NK-92 treated with Interleukin-12 subunit alpha and Interleukin-12 subunit beta, amount 100 ng/mL, for 24 hours (cell line): ENCODE results near the gene ZNF581.

ENCODE experiments used
- DNase-seq: peaks from one replicate; lab custom pipeline; 2025; lab: John Stamatoyannopoulos, UW

ZNF581 gene

DNA sequence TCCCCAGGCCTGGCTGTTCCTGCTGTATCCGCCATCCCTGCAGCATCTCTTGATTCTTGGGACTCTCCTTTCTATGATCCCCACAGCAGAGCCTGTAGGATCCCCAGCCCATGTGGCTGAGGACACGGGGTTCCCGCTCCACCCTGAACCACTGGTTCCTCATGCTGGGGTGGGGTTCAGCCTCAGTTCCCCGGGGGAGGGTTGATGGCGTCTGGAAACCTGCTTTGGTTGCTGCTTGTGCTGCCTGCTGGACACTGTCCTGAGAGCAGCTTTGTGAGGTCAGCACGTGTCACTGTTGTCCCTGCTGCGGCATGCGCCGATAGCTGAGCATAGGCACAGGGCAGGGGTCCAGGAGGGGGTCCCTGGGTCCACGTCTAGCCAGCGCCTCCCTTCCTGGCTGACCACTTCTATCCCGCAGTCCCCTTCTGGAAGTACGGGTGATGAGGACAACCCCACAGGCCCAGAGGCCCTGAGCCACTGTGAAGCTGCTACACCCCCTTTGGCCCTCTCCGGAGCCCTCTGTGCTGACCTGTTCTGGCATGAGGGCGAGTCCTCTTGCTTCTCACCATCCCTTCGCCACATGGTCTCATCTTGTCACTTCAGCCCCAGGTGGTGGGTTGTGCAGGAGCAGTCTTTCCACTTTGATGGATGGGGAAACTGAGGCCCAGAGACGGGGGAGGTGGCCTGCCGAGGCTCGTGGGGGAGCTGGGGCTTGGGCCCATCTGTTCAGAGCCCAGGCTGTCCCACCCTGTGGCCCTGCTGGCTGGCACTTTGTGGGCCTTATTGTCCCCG, 37.1 kb downstream of the ZNF581 start:
- DNase-seq: no peak

DNA sequence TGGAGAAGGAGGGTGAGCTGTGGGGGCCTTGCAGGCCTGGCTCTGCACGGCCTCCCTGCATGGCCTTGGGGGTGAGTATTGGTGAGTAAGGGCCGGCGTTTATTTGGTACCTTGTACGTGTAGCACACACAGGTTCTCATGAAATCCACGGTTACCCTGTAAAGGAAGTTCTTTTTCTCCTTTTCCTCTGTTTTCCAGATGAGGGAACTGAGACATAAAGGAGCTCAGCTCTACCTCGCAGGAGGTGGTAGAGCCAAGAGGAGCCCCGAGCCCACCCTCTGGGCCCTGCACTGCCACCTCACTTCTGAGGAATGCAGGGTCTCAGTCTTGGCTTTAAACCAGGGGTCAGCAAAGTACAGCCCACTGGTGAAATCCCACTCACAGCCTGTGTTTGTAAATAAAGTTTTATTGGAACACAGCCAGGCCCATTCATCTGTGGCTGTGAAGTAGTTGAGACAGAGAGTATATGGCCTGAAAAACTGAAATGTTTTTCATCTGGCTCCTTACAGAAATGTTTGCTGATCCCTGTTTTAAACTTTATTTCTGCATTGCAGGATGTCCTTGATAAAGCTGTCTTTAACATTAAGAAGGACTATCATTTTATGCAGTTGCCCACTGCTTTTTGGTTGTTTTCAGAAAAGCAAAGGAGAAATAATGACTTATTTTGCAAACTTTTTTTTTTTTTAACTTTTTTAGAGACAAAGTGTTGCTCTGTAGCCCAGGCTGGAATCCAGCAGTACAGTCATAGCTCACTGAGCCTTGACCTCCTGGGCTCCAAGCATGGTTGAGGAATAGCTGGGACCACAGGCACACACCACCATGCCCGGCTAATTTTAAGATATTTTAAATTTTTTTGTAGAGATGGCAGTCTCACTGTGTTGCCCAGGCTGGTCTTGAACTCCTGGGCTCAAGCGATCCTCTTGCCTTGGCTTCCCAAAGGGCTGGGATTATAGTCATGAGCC, 38.0 kb downstream of the ZNF581 start:
- DNase-seq: no peak

DNA sequence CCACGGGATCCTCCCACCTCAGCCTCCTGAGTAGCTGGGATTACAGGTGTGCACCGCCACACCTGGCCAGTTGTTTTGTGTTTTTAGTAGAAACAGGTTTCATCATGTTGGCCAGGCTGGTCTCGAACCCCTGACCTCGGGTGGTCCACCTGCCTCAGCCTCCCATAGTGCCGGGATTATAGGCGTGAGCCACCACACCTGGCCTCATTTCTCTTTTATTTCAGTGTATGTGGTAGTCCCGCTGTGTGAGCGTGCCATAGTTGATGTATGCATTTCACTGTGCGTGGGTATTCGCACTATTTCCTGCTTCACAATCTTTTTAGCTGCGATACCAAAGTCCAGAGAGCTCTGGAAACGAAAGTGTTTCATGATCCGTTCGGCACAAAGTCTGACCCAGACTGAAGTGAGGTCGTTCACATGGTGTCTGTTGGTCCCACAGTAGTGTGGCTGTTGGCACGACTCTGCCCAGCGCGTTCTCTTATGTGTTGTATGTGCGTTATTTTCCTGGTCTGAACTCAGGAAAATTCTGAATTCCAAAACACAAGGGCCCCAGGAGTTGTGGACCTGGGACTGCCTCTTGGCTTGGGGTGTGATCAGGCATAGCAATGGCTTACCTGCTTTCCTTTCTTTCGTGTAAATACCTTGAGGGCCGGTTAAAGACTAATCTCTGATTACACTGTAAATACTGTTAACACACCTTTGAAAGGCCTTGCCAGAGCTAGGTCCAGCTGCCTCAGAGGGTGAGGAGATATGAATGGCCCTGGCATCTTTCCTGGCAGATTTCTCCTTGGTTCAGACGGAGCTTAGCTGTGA, 40.2 kb downstream of the ZNF581 start:
- no peak for DNase-seq

DNA sequence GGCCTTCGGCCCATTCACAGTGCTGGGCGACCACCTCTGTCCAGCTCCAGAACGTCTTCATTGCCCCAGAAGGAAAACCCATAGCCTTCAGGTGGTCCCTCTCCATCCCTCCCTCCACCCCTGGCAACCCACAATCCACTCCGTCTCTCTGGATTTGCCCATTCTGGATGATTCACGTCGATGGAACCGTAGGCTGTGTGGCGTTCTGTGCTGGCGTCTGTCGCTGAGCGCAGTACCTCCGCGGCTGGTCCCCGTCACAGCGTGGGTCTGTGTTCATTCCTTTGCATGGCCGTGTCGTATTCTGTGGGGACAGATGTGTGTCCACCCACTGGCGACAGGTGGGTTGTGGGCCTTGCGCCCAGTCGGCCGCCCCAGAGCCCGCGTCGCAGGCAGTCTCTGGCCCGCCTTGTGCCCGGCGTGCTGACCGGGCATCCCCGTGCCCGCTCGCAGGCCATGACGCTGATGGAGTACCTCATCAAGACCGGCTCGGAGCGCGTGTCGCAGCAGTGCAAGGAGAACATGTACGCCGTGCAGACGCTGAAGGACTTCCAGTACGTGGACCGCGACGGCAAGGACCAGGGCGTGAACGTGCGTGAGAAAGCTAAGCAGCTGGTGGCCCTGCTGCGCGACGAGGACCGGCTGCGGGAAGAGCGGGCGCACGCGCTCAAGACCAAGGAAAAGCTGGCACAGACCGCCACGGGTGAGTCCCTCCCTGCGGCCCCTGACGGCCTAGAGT, 41.7 kb downstream of the ZNF581 start:
- DNase-seq: no peak

DNA sequence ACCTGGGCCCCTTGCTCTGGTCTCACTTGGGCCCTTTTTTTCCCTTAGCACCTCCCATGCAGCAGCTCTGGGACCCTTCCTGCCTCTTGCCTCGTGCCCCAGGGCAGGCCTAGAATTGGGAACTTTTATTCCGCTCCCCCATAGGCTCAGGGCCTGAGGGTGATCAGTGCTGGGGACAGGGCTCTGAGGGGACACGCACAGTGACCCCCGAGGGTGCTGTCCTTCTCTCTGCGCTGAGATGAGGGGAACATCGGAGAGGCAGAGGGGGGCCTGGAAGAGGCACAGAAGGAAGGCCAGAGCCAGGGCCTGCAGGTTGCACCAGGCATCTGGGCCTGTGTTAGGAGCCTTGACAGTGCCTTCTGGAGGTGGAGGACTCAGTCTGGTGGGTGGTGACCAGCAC, 42.3 kb downstream of the ZNF581 start:
- DNase-seq: no peak

DNA sequence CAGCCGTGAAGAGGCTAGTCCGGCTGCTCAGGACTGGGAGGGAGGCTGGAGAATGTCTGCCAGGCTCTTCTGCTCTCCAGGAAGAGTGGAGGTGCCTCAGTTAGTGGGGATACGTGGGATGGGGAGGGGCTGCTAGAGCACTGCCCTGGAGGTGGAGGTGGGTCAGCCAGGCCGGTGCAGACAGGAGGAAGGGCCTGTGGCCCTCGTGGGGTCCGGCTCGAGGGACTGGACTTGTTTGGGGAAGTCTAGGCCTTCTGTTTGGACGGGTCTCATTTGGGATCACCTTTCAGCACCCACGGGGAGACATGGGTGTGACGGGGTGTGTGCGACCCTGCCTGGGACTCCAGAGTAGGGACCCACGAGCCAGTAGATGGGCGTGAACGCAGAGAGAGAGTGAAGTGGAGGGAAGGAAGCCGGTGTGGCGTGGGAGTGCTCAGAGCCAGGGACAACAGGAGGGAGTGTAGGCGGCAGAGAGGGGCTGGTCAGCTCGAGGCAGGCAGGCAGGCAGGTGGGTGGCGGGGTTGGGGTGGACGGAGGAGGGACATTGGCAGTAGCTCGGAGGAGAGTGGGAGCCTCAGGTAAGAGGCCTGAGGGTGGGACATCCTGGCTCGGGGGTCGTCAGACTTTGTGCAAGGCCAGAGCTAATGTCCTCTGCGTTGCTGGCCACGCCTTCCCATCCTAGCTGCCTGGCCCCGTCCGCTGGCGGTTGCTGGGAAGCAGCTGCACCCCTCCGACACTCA, 43.0 kb downstream of the ZNF581 start:
- DNase-seq: no peak

DNA sequence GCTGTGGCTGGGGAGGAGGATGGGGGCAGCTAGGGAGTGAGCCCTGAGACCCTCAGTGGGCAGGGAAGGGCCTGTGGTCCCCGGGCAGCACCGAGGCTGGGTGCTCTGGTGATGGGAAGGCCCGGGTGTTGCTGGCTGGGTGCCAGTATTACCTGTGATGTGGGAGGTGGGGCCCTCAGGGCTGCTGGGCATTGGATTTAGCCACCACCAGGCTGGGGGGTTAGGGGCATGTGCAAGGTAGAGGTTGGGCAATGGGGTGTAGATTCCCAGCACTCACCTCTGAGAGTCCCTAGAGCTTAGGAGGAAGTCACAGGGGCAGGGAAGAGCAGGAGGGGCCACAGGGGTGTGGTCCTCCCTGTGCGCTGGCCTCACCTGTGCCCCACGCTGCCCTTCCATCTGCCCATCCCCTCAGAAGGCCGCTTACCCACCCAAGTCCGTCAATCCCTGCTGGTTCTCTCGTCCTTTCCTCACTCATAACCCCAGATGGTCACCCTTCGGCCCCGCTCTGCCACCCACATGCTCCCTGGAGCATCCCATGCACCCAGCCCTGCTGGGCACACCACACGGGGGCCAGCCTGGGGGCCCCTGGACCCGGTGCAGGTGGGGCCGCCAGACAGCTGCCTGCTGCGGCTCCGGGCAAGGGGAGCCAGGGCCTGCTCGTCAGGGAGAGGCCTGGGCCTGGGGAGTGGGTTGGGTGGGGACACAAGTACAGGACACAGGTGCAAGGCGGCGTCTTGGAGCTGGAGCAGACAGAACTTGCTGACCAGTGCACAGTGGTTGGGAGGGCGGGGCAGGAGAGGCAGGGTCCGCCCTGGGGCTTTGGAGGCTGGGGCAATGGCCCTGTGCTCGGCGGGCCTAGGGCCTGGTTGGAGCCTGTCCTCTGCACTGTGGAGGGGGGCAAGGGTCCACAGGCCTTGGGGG, 44.1 kb downstream of the ZNF581 start:
- no peak for DNase-seq

DNA sequence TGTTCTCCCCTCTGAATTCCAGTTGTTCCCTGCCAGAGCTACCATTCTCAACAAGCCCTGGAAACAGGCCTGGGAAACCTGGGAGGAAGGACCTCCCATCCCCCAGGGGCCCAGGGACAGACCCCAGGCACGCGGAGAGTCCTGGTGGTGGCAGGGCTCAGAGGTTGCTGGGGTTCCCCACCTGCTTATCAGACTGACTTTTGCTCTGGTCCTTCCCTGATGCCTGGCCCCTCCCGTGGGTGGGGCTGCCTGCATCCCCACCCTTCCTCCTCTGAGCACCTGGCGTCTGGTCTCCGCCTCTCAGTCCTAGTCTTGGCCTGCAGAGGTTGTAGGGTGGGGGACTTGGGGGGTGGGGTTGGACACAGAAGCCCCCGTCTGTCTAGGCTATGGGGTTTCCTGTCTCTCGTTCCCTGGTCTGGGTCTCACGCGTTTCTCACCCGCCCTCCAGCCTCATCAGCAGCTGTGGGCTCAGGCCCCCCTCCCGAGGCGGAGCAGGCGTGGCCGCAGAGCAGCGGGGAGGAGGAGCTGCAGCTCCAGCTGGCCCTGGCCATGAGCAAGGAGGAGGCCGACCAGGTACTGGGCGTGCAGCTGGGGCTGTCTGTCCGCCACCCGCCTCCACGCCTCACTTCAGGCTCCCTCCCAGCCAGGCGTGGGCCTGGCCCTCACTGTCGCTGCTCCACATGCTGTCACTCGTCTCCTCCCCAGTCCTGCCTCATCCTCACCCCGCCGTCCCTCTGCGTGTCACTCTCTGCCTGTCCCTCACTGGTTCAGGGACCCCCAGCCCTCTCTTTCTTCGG, 45.2 kb downstream of the ZNF581 start:
- DNase-seq: no peak

DNA sequence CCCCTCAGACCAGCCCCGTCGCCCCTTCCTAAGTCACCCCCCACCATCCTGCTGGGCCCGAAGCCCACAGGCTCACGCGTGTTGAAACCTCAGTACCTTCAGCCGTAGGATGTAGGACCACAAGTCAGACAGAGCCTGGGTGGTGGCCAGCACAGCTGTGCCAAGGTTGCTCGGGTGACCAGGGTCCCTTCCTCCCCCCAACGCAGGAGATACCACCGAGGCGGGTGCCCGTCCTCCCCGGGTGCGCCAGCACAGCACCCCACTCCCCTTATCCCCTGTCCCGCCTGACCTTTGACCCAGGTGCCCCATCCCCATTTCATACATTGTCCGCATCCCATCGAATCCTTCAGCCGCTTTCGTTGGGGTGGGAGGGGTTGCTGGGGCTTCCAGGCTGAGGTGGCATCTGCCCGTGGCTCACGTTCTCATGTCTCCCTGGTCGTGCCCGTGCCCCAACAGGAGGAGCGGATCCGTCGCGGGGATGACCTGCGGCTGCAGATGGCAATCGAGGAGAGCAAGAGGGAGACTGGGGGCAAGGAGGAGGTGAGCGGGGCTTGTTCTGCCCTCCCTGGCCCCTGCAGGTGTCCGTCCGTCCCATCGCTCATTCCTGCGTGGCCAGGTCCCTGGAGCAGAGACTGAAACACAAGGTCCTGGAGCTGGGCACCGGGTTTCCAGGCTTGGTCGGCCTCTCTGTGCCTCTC, 46.1 kb downstream of the ZNF581 start:
- DNase-seq: no peak

DNA sequence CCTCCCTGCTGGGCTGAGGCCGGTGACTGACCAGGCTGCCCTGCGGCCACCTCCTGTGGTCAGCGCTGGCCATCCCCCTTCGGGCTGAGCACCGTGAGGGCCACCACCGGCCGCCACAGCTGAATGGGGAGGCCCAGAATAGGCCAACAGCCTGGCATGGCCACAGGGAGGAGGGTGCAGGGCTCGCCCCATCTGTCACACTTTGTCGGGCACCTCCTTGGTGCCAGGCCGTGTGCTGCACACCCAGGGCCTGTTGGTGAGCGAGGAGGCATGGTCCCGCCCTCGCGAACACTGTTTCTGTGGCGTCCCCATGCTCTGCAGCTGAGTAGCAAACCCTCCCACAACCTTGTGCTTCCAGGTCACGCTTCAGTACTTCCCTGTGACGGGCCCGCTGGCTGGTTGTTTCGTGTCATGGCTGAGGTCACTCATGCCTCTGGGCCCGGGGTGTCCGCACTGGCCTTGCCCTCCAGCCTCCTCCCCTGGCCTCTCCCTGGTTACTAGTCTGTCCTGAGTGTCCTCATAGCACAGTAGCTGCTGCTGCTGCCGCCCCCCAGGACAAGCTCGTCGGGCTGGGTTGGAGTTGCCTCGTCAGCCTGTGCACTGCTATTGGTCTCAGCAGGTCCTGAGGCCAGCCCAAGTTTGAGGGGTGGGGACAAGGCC, 46.8 kb downstream of the ZNF581 start:
- DNase-seq: no peak

DNA sequence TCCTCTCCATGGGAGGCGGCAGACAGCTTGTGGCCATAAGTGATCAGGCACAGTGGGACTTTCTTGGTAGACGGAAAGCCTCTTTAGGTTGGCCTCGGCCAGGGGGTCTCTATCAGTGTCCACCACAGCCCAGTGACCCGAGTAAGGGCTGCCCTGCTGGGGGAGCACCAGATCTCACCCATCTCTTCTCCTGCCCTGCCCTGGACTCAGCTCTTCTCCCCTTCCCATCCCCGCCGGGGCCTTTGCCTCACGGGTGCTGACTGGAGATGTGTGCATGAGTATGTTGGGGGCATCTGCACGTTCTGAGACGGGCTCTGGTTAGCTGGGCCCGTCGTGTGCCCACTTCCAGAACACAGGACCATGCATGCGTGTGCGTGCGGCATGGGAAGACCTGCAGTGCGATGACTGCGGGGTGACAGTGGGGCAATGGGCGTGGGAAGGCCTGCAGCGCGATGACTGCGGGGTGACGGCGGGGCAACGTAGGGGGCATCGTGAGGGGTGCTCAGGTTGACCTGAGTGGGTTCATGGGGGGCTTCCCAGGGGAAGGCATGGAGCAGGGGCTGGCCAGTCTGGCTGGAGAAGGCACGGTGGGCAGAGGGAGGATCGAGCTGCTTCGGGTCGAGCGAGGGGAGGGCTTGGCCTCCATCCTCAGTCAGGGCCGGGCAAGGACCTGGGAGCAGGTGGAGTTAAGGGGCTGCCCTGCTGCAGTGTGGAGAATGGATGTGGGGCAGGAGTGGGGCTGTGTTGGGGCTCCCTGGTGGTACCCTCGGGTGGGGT, 47.5 kb downstream of the ZNF581 start:
- DNase-seq: no peak

DNA sequence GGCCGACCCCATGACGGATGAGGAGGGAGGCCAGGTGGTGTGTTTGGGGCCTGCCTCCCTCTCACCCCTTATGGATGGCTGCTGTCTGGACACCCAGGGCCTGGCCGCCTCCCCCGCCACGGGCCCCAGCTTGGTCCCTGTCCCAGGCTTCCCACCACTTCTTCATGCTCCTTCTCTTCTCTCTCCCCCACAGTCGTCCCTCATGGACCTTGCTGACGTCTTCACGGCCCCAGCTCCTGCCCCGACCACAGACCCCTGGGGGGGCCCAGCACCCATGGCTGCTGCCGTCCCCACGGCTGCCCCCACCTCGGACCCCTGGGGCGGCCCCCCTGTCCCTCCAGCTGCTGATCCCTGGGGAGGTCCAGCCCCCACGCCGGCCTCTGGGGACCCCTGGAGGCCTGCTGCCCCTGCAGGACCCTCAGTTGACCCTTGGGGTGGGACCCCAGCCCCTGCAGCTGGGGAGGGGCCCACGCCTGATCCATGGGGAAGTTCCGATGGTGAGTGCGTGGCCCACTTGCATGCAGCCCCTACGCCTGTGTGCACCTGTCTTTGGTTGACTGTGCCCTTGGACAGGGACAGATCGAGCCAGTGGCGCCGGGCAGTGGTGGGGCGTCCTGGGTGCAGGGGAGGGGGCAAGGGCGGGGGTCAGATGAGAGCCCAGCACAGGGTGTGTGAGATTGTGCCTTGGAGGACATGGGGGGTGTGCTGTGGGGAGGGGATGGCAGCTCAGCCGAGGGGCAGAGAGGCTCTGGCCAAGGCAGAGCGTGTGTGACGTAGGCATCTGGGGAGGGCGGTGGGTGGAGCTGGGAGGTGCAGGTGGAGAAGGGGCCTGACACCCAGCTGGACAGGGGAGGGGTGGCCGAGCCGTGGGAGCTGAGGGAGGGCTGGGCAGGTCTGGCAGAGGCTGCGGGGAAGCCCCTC, 48.4 kb downstream of the ZNF581 start:
- DNase-seq: no peak

DNA sequence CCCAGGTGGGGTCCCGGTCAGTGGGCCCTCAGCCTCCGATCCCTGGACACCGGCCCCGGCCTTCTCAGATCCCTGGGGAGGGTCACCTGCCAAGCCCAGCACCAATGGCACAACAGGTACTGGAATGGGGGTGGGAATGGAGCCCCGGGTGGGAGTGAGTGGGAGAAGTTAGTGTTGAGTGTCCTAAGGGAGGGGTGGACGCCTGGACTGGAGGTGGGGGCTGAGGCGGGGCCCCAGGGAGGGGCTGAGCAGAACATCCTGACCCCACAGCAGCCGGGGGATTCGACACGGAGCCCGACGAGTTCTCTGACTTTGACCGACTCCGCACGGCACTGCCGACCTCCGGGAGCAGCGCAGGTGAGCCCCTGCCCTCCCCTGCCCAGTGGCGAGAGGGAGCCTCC, 49.2 kb downstream of the ZNF581 start:
- DNase-seq: no peak

DNA sequence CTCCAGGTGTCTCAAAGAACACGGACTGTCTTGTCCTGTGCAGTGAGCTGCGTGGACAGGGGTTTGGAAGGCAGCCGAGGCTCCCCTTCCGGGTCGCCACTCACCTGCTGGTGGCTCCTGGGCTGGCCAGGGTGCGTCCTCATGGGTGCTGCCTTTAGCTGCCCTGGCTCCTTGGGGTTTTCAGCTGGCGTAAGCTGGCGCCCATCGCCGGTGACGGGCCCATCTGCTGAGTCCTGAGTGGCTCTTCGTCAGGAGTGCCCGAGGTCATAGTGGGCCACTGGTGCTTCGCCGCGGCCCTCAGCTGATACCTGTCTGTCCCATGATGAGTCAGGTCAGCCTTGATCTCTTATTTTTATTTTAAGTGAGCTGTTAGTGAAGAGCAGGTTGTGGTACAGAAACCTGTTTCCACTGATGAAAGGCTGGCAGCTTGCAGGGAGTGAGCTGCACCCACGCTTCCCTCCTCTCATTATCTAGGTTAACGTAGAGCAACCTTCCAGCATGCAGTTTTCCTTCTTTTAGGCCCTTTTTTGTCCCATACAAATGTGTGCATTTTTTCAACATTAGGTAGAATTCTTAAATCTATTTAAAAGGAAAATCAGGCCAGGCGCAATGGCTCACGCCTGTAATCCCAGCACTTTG, 50.0 kb downstream of the ZNF581 start:
- DNase-seq: no peak

DNA sequence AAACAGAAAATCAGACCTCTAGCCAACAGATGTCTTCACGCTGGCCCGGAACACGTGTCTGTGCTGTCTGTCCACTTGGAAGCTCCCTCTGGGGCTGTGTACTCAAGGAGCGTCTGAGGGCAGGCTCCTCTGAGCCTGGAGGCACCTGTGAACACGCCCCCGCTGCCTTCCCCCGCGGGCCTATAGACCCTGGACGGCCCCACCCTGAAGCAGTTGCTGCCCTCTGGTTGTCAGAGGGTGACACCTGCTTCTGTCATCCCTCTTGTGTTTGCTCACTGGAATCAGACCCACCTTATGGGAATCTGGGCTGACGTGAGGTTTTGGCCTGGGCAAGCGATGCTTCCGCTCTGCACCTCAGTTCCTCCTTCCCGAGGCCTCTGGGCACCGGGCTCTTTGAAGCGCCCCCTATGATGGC, 50.8 kb downstream of the ZNF581 start:
- no peak for DNase-seq
